GM12878 (cell line): ENCODE data around the gene PUS7L. TPM values are rescaled to one million over a fixed set of nuclear protein-coding genes. Genes with fewer than 3 reads are reported as not detected.

ENCODE experiments used
- ASH2L ChIP-seq: fragments of 300-600, 200-600 bp; sonication (generic); IDR thresholded peaks from 2 replicates; pipeline ENCODE4 v1.6.1; 2017; ENCODE audit warnings: low read depth, mild to moderate bottlenecking, borderline replicate concordance
- CREM ChIP-seq: IDR thresholded peaks from 2 replicates; pipeline ENCODE4 v1.6.1; 2014; ENCODE audit warnings: antibody characterized with exemption, low read depth
- IRF4 ChIP-seq: IDR thresholded peaks from 2 replicates; pipeline ENCODE4 v1.6.1; 2011; ENCODE audit warnings: low read depth, low read length
- PML ChIP-seq: IDR thresholded peaks from 2 replicates; pipeline ENCODE4 v1.6.1; 2012; ENCODE audit warnings: low read length, inconsistent platforms
- POLR2A ChIP-seq: IDR thresholded peaks from 2 replicates; pipeline ENCODE4 v1.6.1; 2011; ENCODE audit warnings: low read depth, mild to moderate bottlenecking, low read length
- SIX5 ChIP-seq: IDR thresholded peaks from 2 replicates; pipeline ENCODE4 v1.6.1; 2011; ENCODE audit warnings: mild to moderate bottlenecking, low read depth, low read length, moderate library complexity; ENCODE audit not compliant: severe bottlenecking
- SMAD1 ChIP-seq: fragments of 450-650 bp; IDR thresholded peaks from 2 replicates; pipeline ENCODE4 v1.6.1; 2018; ENCODE audit warnings: mild to moderate bottlenecking, low read depth; ENCODE audit not compliant: partially characterized antibody
- SMC3 ChIP-seq: IDR thresholded peaks from 2 replicates; pipeline ENCODE4 v1.6.1; 2011; ENCODE audit warnings: low read length, improper control_type of control experiment, borderline replicate concordance
- SREBF1 ChIP-seq: IDR thresholded peaks from 2 replicates; pipeline ENCODE4 v1.6.1; 2012; ENCODE audit warnings: mild to moderate bottlenecking, low read length
- TCF3 ChIP-seq: IDR thresholded peaks from 2 replicates; pipeline ENCODE4 v1.6.1; 2012; ENCODE audit warnings: low read depth, mild to moderate bottlenecking, low read length, borderline replicate concordance; ENCODE audit not compliant: insufficient read depth
- YY1 ChIP-seq: IDR thresholded peaks from 2 replicates; pipeline ENCODE4 v1.6.1; 2011; ENCODE audit warnings: low read depth, mild to moderate bottlenecking, low read length
- ZNF217 ChIP-seq: fragments of 450-650 bp; IDR thresholded peaks from 2 replicates; pipeline ENCODE4 v1.6.1; 2017; ENCODE audit warnings: antibody characterized with exemption, mild to moderate bottlenecking
- ZNF24 ChIP-seq: fragments of 450-650 bp; IDR thresholded peaks from 2 replicates; pipeline ENCODE4 v1.6.1; 2017; ENCODE audit warnings: antibody characterized with exemption, mild to moderate bottlenecking
- polyA plus RNA-seq, 11 experiments: library from polyadenylated mRNA; depleted of rRNA in 4 of 11; unstranded in 6 of 11; stranded (reverse) in 5 of 11; fragments of >200 nt; fragmentation: Nextera tagmentation in 4 of 11; fragmentation: Illumina TruSeq in 1 of 11; extraction: Ambion mirVana in 4 of 11; extraction: Trizol in 1 of 11; gene quantifications; 1 replicate in 1 of 11; 2 replicates in 10 of 11; pipeline versions ENCODE4 v1.2.1 to v1.2.3, GENCODE V29; 2011 to 2016; ENCODE audit warnings: inconsistent platforms in 2 of 11, missing spikeins in 2 of 11, low read depth in 1 of 11
- total RNA-seq, 4 experiments: library from RNA; depleted of rRNA in 3 of 4; stranded (reverse); fragments of >200 nt in 3 of 4; fragmentation: Illumina TruSeq in 1 of 4; extraction: Trizol in 1 of 4; gene quantifications; 2 replicates each; pipeline versions ENCODE4 v1.2.1 to v1.2.3, GENCODE V29; 2013 to 2021
- TF ChIP-seq, protein P1 (sequence below): fragments of 450-650 bp; IDR thresholded peaks from 2 replicates; pipeline ENCODE4 v1.6.1; 2017; ENCODE audit warnings: borderline replicate concordance
- TF ChIP-seq, protein P2 (sequence below): fragments of 450-650 bp; IDR thresholded peaks from 2 replicates; pipeline ENCODE4 v1.6.1; 2016; ENCODE audit warnings: mild to moderate bottlenecking, moderate library complexity, borderline replicate concordance
- TF ChIP-seq, protein P3 (sequence below): IDR thresholded peaks from 2 replicates; pipeline ENCODE4 v1.6.1; 2012; ENCODE audit warnings: low read depth, low read length, improper control_type of control experiment
- TF ChIP-seq, protein P4 (sequence below): fragments of 450-650 bp; IDR thresholded peaks from 2 replicates; pipeline ENCODE4 v1.6.1; 2016; ENCODE audit warnings: mild to moderate bottlenecking
- TF ChIP-seq, protein P5 (sequence below): IDR thresholded peaks from 2 replicates; pipeline ENCODE4 v1.6.1; 2011; ENCODE audit warnings: low read depth, mild to moderate bottlenecking, low read length, moderate library complexity, borderline replicate concordance; ENCODE audit errors: extremely low read depth
- TF ChIP-seq, protein P6 (sequence below): fragments of 450-650 bp; IDR thresholded peaks from 2 replicates; pipeline ENCODE4 v1.6.1; 2017; ENCODE audit warnings: low read depth, mild to moderate bottlenecking, moderate library complexity

Gene PUS7L
- total and polyA plus RNA-seq, 10 of the 15 experiments (the other 5 are each of a cell fraction or from before 2014, with no cell fraction given) = 7.2 to 42.1 (median 19.6) TPM

DNA sequence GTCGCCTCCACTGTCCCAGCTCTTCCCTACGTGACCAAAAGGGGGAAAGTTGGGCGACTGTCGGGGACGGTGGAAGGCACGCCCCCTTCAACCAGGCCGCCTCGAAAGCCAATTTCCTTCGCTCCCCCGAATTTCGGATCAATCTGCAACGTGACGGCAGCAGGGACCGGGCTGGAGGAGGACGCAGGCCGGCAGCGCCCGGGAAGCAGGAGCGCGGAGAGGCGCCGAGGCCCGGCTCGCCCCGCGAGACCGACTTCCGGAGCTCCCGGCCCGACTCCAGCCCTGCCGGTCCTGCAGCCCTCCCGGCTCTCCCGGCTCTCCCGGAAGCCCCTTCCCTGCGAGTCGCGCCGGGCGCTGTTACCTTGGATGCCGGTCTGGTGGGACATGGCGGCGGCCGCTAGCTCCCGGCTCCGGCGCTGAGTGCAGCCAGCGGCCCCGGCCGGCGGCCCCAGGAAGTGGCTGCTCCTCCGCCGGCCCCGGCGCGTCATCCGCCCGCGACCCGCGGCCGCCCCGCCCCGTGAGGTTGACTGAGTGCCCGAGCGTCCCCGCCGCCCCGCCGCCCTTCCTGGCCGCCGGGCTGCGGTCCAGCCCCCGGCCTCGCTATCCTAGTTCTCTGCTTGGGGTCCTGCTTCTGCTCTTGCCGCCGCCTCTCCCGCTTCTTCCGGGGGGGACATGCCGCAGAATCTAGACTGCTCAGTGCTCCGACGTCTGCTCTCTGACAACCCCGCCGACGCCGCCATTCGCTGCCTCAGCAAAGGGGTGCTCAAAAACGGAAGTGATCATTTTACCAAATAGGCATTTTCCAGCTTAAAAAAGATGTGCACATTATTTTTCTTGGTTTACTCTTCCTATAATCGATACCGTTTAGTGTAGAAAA, 47.5 kb upstream of the PUS7L start, which contains the start of gene TWF1 (continued):
- TF ChIP-seq YY1 = peak; percentile 84; the same call in 1 of the 2 replicates
- TF ChIP-seq, protein P1, sequence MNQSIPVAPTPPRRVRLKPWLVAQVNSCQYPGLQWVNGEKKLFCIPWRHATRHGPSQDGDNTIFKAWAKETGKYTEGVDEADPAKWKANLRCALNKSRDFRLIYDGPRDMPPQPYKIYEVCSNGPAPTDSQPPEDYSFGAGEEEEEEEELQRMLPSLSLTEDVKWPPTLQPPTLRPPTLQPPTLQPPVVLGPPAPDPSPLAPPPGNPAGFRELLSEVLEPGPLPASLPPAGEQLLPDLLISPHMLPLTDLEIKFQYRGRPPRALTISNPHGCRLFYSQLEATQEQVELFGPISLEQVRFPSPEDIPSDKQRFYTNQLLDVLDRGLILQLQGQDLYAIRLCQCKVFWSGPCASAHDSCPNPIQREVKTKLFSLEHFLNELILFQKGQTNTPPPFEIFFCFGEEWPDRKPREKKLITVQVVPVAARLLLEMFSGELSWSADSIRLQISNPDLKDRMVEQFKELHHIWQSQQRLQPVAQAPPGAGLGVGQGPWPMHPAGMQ = no peak
- 0 out of 2 replicates have a peak, but pooled peaks have one; percentile 73 for TF ChIP-seq ASH2L
- peak; percentile 71; the same call in 1 of the 2 replicates for TF ChIP-seq PML
- TF ChIP-seq ZNF217 = no peak
- TF ChIP-seq ZNF24 = 0 out of 2 replicates have a peak, but pooled peaks have one; percentile 48
- TF ChIP-seq, protein P2, sequence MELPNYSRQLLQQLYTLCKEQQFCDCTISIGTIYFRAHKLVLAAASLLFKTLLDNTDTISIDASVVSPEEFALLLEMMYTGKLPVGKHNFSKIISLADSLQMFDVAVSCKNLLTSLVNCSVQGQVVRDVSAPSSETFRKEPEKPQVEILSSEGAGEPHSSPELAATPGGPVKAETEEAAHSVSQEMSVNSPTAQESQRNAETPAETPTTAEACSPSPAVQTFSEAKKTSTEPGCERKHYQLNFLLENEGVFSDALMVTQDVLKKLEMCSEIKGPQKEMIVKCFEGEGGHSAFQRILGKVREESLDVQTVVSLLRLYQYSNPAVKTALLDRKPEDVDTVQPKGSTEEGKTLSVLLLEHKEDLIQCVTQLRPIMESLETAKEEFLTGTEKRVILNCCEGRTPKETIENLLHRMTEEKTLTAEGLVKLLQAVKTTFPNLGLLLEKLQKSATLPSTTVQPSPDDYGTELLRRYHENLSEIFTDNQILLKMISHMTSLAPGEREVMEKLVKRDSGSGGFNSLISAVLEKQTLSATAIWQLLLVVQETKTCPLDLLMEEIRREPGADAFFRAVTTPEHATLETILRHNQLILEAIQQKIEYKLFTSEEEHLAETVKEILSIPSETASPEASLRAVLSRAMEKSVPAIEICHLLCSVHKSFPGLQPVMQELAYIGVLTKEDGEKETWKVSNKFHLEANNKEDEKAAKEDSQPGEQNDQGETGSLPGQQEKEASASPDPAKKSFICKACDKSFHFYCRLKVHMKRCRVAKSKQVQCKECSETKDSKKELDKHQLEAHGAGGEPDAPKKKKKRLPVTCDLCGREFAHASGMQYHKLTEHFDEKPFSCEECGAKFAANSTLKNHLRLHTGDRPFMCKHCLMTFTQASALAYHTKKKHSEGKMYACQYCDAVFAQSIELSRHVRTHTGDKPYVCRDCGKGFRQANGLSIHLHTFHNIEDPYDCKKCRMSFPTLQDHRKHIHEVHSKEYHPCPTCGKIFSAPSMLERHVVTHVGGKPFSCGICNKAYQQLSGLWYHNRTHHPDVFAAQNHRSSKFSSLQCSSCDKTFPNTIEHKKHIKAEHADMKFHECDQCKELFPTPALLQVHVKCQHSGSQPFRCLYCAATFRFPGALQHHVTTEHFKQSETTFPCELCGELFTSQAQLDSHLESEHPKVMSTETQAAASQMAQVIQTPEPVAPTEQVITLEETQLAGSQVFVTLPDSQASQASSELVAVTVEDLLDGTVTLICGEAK = peak; percentile 54; the same call in 1 of the 2 replicates
- TF ChIP-seq, protein P3, sequence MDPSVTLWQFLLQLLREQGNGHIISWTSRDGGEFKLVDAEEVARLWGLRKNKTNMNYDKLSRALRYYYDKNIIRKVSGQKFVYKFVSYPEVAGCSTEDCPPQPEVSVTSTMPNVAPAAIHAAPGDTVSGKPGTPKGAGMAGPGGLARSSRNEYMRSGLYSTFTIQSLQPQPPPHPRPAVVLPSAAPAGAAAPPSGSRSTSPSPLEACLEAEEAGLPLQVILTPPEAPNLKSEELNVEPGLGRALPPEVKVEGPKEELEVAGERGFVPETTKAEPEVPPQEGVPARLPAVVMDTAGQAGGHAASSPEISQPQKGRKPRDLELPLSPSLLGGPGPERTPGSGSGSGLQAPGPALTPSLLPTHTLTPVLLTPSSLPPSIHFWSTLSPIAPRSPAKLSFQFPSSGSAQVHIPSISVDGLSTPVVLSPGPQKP = no peak
- TF ChIP-seq IRF4 = no peak
- TF ChIP-seq, protein P4, sequence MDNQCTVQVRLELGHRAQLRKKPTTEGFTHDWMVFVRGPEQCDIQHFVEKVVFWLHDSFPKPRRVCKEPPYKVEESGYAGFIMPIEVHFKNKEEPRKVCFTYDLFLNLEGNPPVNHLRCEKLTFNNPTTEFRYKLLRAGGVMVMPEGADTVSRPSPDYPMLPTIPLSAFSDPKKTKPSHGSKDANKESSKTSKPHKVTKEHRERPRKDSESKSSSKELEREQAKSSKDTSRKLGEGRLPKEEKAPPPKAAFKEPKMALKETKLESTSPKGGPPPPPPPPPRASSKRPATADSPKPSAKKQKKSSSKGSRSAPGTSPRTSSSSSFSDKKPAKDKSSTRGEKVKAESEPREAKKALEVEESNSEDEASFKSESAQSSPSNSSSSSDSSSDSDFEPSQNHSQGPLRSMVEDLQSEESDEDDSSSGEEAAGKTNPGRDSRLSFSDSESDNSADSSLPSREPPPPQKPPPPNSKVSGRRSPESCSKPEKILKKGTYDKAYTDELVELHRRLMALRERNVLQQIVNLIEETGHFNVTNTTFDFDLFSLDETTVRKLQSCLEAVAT = peak; percentile 78
- TF ChIP-seq, protein P5, sequence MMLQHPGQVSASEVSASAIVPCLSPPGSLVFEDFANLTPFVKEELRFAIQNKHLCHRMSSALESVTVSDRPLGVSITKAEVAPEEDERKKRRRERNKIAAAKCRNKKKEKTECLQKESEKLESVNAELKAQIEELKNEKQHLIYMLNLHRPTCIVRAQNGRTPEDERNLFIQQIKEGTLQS = peak; percentile 44; the same call in 1 of the 2 replicates
- TF ChIP-seq, protein P6, sequence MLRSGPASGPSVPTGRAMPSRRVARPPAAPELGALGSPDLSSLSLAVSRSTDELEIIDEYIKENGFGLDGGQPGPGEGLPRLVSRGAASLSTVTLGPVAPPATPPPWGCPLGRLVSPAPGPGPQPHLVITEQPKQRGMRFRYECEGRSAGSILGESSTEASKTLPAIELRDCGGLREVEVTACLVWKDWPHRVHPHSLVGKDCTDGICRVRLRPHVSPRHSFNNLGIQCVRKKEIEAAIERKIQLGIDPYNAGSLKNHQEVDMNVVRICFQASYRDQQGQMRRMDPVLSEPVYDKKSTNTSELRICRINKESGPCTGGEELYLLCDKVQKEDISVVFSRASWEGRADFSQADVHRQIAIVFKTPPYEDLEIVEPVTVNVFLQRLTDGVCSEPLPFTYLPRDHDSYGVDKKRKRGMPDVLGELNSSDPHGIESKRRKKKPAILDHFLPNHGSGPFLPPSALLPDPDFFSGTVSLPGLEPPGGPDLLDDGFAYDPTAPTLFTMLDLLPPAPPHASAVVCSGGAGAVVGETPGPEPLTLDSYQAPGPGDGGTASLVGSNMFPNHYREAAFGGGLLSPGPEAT = peak; percentile 58; the same call in 1 of the 2 replicates
- no peak for TF ChIP-seq SMC3
- TF ChIP-seq TCF3 = no peak
- no peak for TF ChIP-seq SREBF1
- peak; percentile 92 for TF ChIP-seq CREM
- TF ChIP-seq SMAD1 = peak; percentile 33
- TF ChIP-seq SIX5 = no peak
- TF ChIP-seq POLR2A = peak; percentile 95
